ENCODE results near the gene ACTL6B.

- TF ChIP-seq CTCF (conservative IDR thresholded peaks at IDR 0.05 in 1 of 2, IDR thresholded peaks at IDR 0.05 in 1 of 2; ENCODE audit: extremely low read depth in 1 of 2, insufficient read depth in 1 of 2, low read depth in 1 of 2, low read length in 2 of 2) (no peak), EZH2 (IDR thresholded peaks at IDR 0.05; ENCODE audit: borderline replicate concordance, low read length) (no peak)
Observed at GRCh38 chr7:100620804-100621203, 35.4 kb downstream of the ACTL6B start.

Data from mammary epithelial cell (primary cell).